Suprapubic skin (tissue), 4 donors: ENCODE data around the gene CCR3. TPM values are rescaled to one million over a fixed set of nuclear protein-coding genes. Genes with fewer than 3 reads are reported as not detected.

ENCODE experiments used
- DNase-seq, 2 donors: peaks; one replicate each; pipeline ENCODE4 v3.0.0-alpha.2; 2019; ENCODE audit warnings: low spot score in 2 of 2
- H3K27ac ChIP-seq: fragments of 200-600 bp; sonication (generic); one replicate; pipeline ENCODE4 v1.5.1; 2019
- H3K27me3 ChIP-seq: fragments of 200-600 bp; sonication (generic); one replicate; pipeline ENCODE4 v1.5.1; 2019
- H3K36me3 ChIP-seq: fragments of 200-600 bp; sonication (generic); one replicate; pipeline ENCODE4 v1.5.1; 2019
- H3K4me1 ChIP-seq: fragments of 200-600 bp; sonication (generic); one replicate; pipeline ENCODE4 v1.5.1; 2019
- H3K4me3 ChIP-seq: fragments of 200-600 bp; sonication (generic); one replicate; pipeline ENCODE4 v1.5.1; 2019; ENCODE audit warnings: mild to moderate bottlenecking
- H3K9me3 ChIP-seq: fragments of 200-600 bp; sonication (generic); one replicate; pipeline ENCODE4 v1.5.1; 2019
- EP300 ChIP-seq: sonication (generic); formaldehyde crosslinking; IDR thresholded peaks from one replicate; pipeline ENCODE4 v1.6.1; 2017; ENCODE audit warnings: antibody characterized with exemption
- POLR2A ChIP-seq, 2 donors: fragments of 450-650 bp; IDR thresholded peaks; one replicate each; pipeline ENCODE4 v1.6.1; 2017; ENCODE audit warnings: antibody characterized with exemption in 2 of 2, mild to moderate bottlenecking in 2 of 2, moderate library complexity in 2 of 2
- POLR2AphosphoS5 ChIP-seq, 3 donors: sonication (generic); formaldehyde crosslinking; IDR thresholded peaks; one replicate each; pipeline ENCODE4 v1.6.1; 2017; ENCODE audit warnings: antibody characterized with exemption in 3 of 3
- WGBS: methylation state at CpG from one replicate; pipeline ENCODE4 v1.1.5; 2018; 5-methylcytosine and 5-hydroxymethylcytosine counted together
- total RNA-seq, 4 donors: library from RNA; depleted of rRNA; stranded (reverse); fragments of >200 nt; gene quantifications; one replicate each; pipeline ENCODE4 v1.1.0, GENCODE V29; 2016
- TF ChIP-seq, protein P1 (sequence below), 2 donors: fragments of 200-600 bp in 1 of 2; fragments of 450-650 bp in 1 of 2; sonication (generic) in 1 of 2; IDR thresholded peaks; one replicate each; pipeline ENCODE4 v1.5.1; 2016 to 2019; ENCODE audit warnings: antibody characterized with exemption in 2 of 2, mild to moderate bottlenecking in 1 of 2, moderate library complexity in 1 of 2

The CCR3 gene
- total RNA-seq, 4 donors from 2014 or later = 1.5 to 6.3 (median 1.9) TPM; not detected in 1

DNA sequence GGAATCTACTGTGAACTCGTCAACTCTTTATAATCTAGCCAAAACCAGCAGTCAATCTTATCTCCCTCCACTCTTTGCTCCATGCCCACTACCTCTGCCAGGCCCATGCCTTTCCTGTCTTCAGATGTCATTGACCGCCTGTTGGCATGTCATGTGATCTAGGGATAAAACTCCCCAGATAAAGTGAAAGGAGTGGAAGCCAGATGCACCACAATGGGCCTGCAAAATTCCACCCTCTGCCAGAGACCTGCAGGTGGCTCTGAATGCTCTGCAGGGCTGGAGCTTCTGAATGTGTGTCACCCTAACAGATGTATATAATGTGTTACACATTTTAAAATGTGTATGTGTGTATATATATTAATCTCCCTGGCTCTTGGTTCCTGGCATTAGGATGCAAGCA is 2.3 kb upstream of the CCR3 start:
- no peak for DNase-seq
- WGBS = 75% methylated on average over 2 of the region's 2 CpGs
- Histone ChIP-seq H3K27ac (no peak overlapping the region), H3K4me1 (peaks cover 2% of the 10 kb centered on the region), H3K9me3 (no peaks in the 10 kb centered on the region), H3K36me3 (no peaks in the 10 kb centered on the region), H3K4me3 (no peak overlapping the region), H3K27me3 (peaks cover 4% of the 10 kb centered on the region)
- TF ChIP-seq POLR2A (IDR thresholded peaks at IDR 0.05) (no peak), EP300 (no peak), POLR2AphosphoS5 (IDR thresholded peaks at IDR 0.05) (no peak)
- TF ChIP-seq, protein P1, sequence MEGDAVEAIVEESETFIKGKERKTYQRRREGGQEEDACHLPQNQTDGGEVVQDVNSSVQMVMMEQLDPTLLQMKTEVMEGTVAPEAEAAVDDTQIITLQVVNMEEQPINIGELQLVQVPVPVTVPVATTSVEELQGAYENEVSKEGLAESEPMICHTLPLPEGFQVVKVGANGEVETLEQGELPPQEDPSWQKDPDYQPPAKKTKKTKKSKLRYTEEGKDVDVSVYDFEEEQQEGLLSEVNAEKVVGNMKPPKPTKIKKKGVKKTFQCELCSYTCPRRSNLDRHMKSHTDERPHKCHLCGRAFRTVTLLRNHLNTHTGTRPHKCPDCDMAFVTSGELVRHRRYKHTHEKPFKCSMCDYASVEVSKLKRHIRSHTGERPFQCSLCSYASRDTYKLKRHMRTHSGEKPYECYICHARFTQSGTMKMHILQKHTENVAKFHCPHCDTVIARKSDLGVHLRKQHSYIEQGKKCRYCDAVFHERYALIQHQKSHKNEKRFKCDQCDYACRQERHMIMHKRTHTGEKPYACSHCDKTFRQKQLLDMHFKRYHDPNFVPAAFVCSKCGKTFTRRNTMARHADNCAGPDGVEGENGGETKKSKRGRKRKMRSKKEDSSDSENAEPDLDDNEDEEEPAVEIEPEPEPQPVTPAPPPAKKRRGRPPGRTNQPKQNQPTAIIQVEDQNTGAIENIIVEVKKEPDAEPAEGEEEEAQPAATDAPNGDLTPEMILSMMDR (IDR thresholded peaks at IDR 0.05) = no peak

DNA sequence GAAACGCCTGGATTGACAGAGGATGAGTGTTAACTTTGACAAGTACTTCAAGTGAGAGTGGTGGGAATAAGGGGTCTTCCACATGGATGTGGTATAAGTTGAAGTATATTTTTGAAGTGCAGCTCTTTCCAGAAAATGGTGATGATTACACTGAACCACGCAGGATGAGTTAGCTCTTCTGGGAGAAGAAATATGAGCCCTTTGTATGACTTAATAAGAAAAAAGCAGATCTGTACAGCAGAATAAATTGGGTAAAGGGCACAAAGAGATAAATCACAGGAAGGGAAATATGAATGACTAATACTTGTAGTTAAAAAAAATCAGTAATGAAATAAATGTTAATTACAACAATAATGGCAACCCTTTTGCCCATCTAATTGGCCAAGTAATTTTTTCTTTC is 1.3 kb downstream of the CCR3 start:
- H3K36me3 ChIP-seq = no peaks in the 10 kb centered on the region
- H3K4me3 ChIP-seq = no peak overlapping the region
- H3K4me1 ChIP-seq = peaks cover 2% of the 10 kb centered on the region
- no peak for DNase-seq
- H3K9me3 ChIP-seq = no peaks in the 10 kb centered on the region
- 62% methylated on average over 2 of the region's 2 CpGs for WGBS
- H3K27ac ChIP-seq = no peak overlapping the region
- no peaks in the 10 kb centered on the region for H3K27me3 ChIP-seq
- no peak for TF ChIP-seq POLR2A (IDR thresholded peaks at IDR 0.05)
- no peak for TF ChIP-seq EP300
- no peak for TF ChIP-seq POLR2AphosphoS5 (IDR thresholded peaks at IDR 0.05)
- TF ChIP-seq, protein P1 (IDR thresholded peaks at IDR 0.05) = no peak

DNA sequence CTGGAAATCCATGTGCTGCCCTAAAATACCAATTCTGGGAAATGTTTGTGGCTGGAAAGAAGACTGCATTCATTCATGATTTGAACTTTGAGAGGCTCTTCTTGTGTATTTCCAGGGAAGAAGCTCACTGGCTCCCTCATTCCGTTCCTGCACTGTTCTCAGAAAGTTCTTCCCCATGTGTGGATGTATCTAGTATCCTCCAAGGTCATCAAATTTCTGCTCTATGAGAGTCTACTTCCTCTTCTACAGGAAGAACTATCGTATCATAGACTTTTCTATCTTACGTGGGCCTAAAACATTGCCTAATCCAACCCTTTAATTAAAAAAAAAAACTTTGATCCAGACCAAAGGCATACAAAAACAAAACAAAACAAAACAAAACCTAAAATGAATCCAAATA is 2.9 kb downstream of the CCR3 start:
- Histone ChIP-seq H3K27me3 (no peaks in the 10 kb centered on the region), H3K36me3 (no peaks in the 10 kb centered on the region), H3K9me3 (no peaks in the 10 kb centered on the region), H3K27ac (no peak overlapping the region), H3K4me1 (no peaks in the 10 kb centered on the region), H3K4me3 (no peak overlapping the region)
- DNase-seq = no peak
- TF ChIP-seq, protein P1 (IDR thresholded peaks at IDR 0.05) = no peak
- no peak for TF ChIP-seq EP300
- no peak for TF ChIP-seq POLR2AphosphoS5 (IDR thresholded peaks at IDR 0.05)
- no peak for TF ChIP-seq POLR2A (IDR thresholded peaks at IDR 0.05)
- 83% methylated on average over 3 of the region's 3 CpGs for WGBS

DNA sequence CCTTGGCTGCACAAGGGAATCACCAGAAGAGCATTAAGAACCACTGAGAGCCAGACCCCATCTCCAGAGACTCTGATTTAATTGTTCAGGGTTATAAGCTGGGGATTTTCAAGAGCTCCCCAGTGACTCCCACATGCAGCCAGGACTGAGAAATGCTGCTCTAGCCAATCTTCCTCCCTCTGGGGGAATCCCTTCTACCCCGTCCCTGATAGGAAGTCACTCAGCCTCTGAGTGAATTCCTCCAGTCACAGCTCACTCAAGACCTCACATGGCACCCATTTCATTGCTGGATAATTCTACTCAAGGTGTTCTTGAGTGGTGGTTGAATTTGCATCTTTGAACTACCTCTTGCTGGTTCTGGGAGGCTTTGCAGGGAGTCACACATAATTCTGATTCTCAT is 10.7 kb downstream of the CCR3 start:
- Histone ChIP-seq H3K27me3 (no peaks in the 10 kb centered on the region), H3K4me3 (no peak overlapping the region), H3K27ac (no peak overlapping the region), H3K4me1 (no peaks in the 10 kb centered on the region), H3K9me3 (no peaks in the 10 kb centered on the region), H3K36me3 (no peaks in the 10 kb centered on the region)
- no peak for DNase-seq
- TF ChIP-seq, protein P1 (IDR thresholded peaks at IDR 0.05) = no peak
- TF ChIP-seq POLR2A (IDR thresholded peaks at IDR 0.05) (no peak), POLR2AphosphoS5 (IDR thresholded peaks at IDR 0.05) (no peak), EP300 (no peak)
- 80% methylated on average over 1 of the region's 1 CpG for WGBS

GRCh38 chr3:46258525-46258924 is 16.3 kb downstream of the CCR3 start:
- H3K36me3 ChIP-seq = no peaks in the 10 kb centered on the region
- no peak for DNase-seq
- no peak overlapping the region for H3K4me3 ChIP-seq
- H3K9me3 ChIP-seq = no peaks in the 10 kb centered on the region
- no peaks in the 10 kb centered on the region for H3K4me1 ChIP-seq
- no peak for TF ChIP-seq EP300
- TF ChIP-seq POLR2AphosphoS5 (IDR thresholded peaks at IDR 0.05) = no peak
- TF ChIP-seq POLR2A (IDR thresholded peaks at IDR 0.05) = no peak
- TF ChIP-seq, protein P1 (IDR thresholded peaks at IDR 0.05) = no peak
- H3K27me3 ChIP-seq = no peaks in the 10 kb centered on the region
- WGBS = 94% methylated on average over 2 of the region's 2 CpGs
- H3K27ac ChIP-seq = no peak overlapping the region
